ENCODE data around the gene PSMC6.

The PSMC6 gene

DNA sequence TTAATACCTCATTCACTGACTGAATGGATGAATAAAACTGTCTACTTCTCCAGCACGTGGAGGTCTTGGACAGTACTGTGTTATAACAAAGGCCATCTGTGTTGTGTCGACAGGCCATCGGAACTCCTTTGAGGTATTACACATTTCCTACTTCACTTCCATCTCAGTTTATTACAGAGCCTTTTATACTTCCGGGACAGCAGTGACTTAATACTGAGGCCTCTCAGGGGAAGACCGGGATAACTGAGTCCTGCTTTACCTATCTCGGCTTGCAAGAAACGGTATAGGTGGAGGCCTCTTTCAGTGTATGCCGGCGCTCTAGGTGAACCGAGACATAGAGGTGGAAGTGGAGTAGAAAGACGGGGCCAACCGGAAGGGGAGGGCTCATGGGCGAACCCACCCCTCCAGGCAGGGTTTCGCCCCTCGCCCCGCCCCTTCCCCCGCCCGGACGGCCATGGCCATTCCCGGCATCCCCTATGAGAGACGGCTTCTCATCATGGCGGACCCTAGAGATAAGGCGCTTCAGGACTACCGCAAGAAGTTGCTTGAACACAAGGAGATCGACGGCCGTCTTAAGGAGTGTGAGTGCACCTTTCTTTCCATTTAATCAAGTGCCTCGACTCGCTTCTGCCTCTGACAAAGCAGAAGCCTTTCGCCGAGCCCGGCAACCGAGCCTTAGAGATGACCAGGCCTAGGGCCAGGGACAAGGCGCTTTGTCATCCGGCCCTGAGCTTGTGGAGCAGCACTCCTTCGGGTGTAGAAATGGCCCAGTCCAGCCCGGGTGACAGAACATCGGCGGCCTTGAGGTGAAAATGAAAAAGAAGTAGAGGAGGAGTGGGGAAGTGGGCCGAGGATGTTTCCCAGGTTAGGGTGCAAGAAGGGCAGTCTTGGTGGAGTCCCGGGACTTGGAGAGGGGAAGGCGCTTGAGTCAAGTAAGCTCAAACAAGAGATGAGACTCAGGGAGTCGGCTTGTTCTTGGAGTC lies at the start of gene PSMC6:
TSS of gene PSMC6 (plus strand) at position 477 of the 983 bp plus-strand sequence. CDS start at position 497, 20 bp downstream.
- no peaks in the 10 kb centered on the region for H3K27me3 ChIP-seq (ENCODE audit: control insufficient read depth, low read length)
- peak within 1 kb of the TSS; percentile 78 for H3K4me2 ChIP-seq (ENCODE audit: low read length)
- peaks cover 49% of the 10 kb centered on the region for H3K36me3 ChIP-seq (ENCODE audit: control insufficient read depth, low read length)
- no peaks in the 10 kb centered on the region for H3K9me2 ChIP-seq (replicated peaks; ENCODE audit: control insufficient read depth, low read length)
- TF ChIP-seq, protein P1, sequence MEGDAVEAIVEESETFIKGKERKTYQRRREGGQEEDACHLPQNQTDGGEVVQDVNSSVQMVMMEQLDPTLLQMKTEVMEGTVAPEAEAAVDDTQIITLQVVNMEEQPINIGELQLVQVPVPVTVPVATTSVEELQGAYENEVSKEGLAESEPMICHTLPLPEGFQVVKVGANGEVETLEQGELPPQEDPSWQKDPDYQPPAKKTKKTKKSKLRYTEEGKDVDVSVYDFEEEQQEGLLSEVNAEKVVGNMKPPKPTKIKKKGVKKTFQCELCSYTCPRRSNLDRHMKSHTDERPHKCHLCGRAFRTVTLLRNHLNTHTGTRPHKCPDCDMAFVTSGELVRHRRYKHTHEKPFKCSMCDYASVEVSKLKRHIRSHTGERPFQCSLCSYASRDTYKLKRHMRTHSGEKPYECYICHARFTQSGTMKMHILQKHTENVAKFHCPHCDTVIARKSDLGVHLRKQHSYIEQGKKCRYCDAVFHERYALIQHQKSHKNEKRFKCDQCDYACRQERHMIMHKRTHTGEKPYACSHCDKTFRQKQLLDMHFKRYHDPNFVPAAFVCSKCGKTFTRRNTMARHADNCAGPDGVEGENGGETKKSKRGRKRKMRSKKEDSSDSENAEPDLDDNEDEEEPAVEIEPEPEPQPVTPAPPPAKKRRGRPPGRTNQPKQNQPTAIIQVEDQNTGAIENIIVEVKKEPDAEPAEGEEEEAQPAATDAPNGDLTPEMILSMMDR (IDR thresholded peaks at IDR 0.05; ENCODE audit: low read depth, low read length, poor library complexity, severe bottlenecking): no peak
- no peak for TF ChIP-seq EZH2phosphoT487 (IDR thresholded peaks at IDR 0.05; ENCODE audit: borderline replicate concordance, low read length)
- peaks cover 46% of the 10 kb centered on the region for H3K79me2 ChIP-seq (ENCODE audit: control insufficient read depth, low read length)
- H3K27ac ChIP-seq (ENCODE audit: low read depth, low read length): peak within 1 kb of the TSS; percentile 57
- H4K20me1 ChIP-seq (ENCODE audit: control insufficient read depth, insufficient read depth, low read depth, low read length): no peaks in the 10 kb centered on the region
- H3K4me1 ChIP-seq (ENCODE audit: control insufficient read depth, low read length): peaks cover 20% of the 10 kb centered on the region
- no peaks in the 10 kb centered on the region for H3F3A ChIP-seq (ENCODE audit: control insufficient read depth, insufficient read depth)
- no peaks in the 10 kb centered on the region for H3K9me3 ChIP-seq (ENCODE audit: control insufficient read depth, insufficient read depth, low read length)
- H3K4me3 ChIP-seq (ENCODE audit: low read length): peak within 1 kb of the TSS; percentile 94

DNA sequence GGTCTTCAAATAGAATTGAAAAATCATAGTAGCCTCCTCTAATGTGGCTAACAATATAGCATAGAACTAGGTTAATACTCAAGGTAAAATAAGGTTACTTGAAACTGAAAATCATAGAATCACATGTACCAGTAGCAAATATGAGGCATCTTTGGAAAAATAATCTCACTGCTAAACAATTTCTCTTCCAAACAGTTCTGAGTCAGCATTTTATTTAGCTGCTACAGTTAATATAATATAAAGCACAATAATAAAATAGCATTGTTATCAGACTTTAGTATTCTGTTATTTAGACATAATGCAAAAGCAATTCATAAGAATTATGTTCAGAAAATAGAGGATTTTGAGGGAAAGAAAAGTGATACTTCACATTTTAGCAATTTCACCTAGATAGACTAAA lies 46.7 kb upstream of the PSMC6 start:
- H3K36me3 ChIP-seq (ENCODE audit: control insufficient read depth, low read length): peaks cover 22% of the 10 kb centered on the region
- H3K79me2 ChIP-seq (ENCODE audit: control insufficient read depth, low read length): no peaks in the 10 kb centered on the region
- peaks cover 2% of the 10 kb centered on the region; the same call in 1 of the 2 replicates for H3F3A ChIP-seq (ENCODE audit: control insufficient read depth, insufficient read depth)
- H3K4me3 ChIP-seq (ENCODE audit: low read length): no peak overlapping the region
- no peaks in the 10 kb centered on the region for H3K9me3 ChIP-seq (ENCODE audit: control insufficient read depth, insufficient read depth, low read length)
- no peaks in the 10 kb centered on the region for H3K27me3 ChIP-seq (ENCODE audit: control insufficient read depth, low read length)
- no peaks in the 10 kb centered on the region for H4K20me1 ChIP-seq (ENCODE audit: control insufficient read depth, insufficient read depth, low read depth, low read length)
- no peak overlapping the region for H3K27ac ChIP-seq (ENCODE audit: low read depth, low read length)
- TF ChIP-seq EZH2phosphoT487 (IDR thresholded peaks at IDR 0.05; ENCODE audit: borderline replicate concordance, low read length): no peak
- TF ChIP-seq, protein P1 (IDR thresholded peaks at IDR 0.05; ENCODE audit: low read depth, low read length, poor library complexity, severe bottlenecking): no peak
- no peaks in the 10 kb centered on the region for H3K9me2 ChIP-seq (replicated peaks; ENCODE audit: control insufficient read depth, low read length)
- H3K4me1 ChIP-seq (ENCODE audit: control insufficient read depth, low read length): no peaks in the 10 kb centered on the region
- H3K4me2 ChIP-seq (ENCODE audit: low read length): no peak overlapping the region

DNA sequence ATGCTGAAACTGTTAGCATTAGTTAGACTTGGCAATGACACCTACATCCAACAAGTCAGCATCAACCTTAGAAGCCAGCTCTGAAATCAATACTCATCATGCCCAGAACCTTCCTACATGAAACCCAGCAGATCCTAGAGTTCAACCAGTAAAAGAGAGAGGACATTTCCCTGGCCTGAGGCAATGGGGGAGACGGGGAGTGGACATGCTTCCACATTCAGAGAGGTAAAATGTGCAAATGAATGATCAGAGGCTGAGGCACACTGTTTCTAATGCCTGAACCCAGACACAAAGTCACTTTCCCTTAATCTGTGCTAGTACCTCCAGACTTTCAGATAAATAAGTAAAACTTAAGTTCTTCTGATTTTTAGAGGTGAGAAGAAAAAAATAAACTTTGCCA lies 46.2 kb upstream of the PSMC6 start:
- no peaks in the 10 kb centered on the region for H4K20me1 ChIP-seq (ENCODE audit: control insufficient read depth, insufficient read depth, low read depth, low read length)
- no peaks in the 10 kb centered on the region for H3K27me3 ChIP-seq (ENCODE audit: control insufficient read depth, low read length)
- no peaks in the 10 kb centered on the region for H3K79me2 ChIP-seq (ENCODE audit: control insufficient read depth, low read length)
- no peak for TF ChIP-seq EZH2phosphoT487 (IDR thresholded peaks at IDR 0.05; ENCODE audit: borderline replicate concordance, low read length)
- TF ChIP-seq, protein P1 (IDR thresholded peaks at IDR 0.05; ENCODE audit: low read depth, low read length, poor library complexity, severe bottlenecking): no peak
- H3K9me2 ChIP-seq (replicated peaks; ENCODE audit: control insufficient read depth, low read length): no peaks in the 10 kb centered on the region
- peaks cover 22% of the 10 kb centered on the region for H3K36me3 ChIP-seq (ENCODE audit: control insufficient read depth, low read length)
- peaks cover 2% of the 10 kb centered on the region; the same call in 1 of the 2 replicates for H3F3A ChIP-seq (ENCODE audit: control insufficient read depth, insufficient read depth)
- H3K4me3 ChIP-seq (ENCODE audit: low read length): no peak overlapping the region
- H3K4me1 ChIP-seq (ENCODE audit: control insufficient read depth, low read length): no peaks in the 10 kb centered on the region
- H3K9me3 ChIP-seq (ENCODE audit: control insufficient read depth, insufficient read depth, low read length): no peaks in the 10 kb centered on the region
- H3K4me2 ChIP-seq (ENCODE audit: low read length): no peak overlapping the region
- H3K27ac ChIP-seq (ENCODE audit: low read depth, low read length): no peak overlapping the region
